GM03348 (cell line): Measurements from ENCODE around the gene TPPP3.

Source experiments
- DNase-seq: peaks from one replicate; pipeline ENCODE4 v3.0.0; 2012; ENCODE audit warnings: low spot score

Gene TPPP3

GRCh38 chr16:67393111-67393787 lies at the start of gene TPPP3:
Gene TPPP3 (minus strand): TSS chr16:67393498. CDS start chr16:67391111, 2,387 bp downstream.
- peak; percentile 92 for DNase-seq

- DNase-seq, result no peak
These were observed 49.4 kb upstream of the TPPP3 start for GRCh38 chr16:67442581-67443255.

GRCh38 chr16:67441907-67442306 lies 48.6 kb upstream of the TPPP3 start:
- no peak for DNase-seq

GRCh38 chr16:67441271-67441753 lies 48.0 kb upstream of the TPPP3 start:
- no peak for DNase-seq

GRCh38 chr16:67438824-67439393 lies 45.6 kb upstream of the TPPP3 start:
- no peak for DNase-seq

GRCh38 chr16:67438098-67438791 lies 44.9 kb upstream of the TPPP3 start:
- no peak for DNase-seq

- no peak for DNase-seq
These were observed 44.2 kb upstream of the TPPP3 start for GRCh38 chr16:67437513-67437912.

- no peak for DNase-seq
These were observed 43.4 kb upstream of the TPPP3 start for GRCh38 chr16:67436640-67437193.

- DNase-seq, result no peak
These were observed 42.5 kb upstream of the TPPP3 start for GRCh38 chr16:67435758-67436164.

- no peak for DNase-seq
These were observed 39.9 kb upstream of the TPPP3 start for GRCh38 chr16:67433131-67433719.

GRCh38 chr16:67432506-67432890 lies 39.2 kb upstream of the TPPP3 start:
- DNase-seq, result no peak

- no peak for DNase-seq
These were observed 38.6 kb upstream of the TPPP3 start for GRCh38 chr16:67431775-67432505.

- DNase-seq, result peak; percentile 83
These were observed 37.9 kb upstream of the TPPP3 start, which contains the start of gene HSD11B2 for GRCh38 chr16:67430977-67431774. Gene HSD11B2 (plus strand): TSS chr16:67431121. CDS start chr16:67431249, 128 bp downstream.

GRCh38 chr16:67430504-67430976 lies 37.2 kb upstream of the TPPP3 start:
- DNase-seq, result no peak

- no peak for DNase-seq
These were observed 36.7 kb upstream of the TPPP3 start for GRCh38 chr16:67429799-67430503.

- no peak for DNase-seq
These were observed 35.9 kb upstream of the TPPP3 start for GRCh38 chr16:67429053-67429798.

- DNase-seq, result peak; percentile 82
These were observed 34.9 kb upstream of the TPPP3 start for GRCh38 chr16:67428146-67428731.

- DNase-seq, result no peak
These were observed 33.7 kb upstream of the TPPP3 start for GRCh38 chr16:67426950-67427349.
